HCT116 (cell line): Measurements from ENCODE around the gene RASGRF2.

Experiments used
- ATF3 ChIP-seq: IDR thresholded peaks from 2 replicates; pipeline ENCODE4 v1.6.1; 2012
- CEBPB ChIP-seq: IDR thresholded peaks from 2 replicates; pipeline ENCODE4 v1.6.1; 2012; ENCODE audit warnings: low read depth
- EZH2 ChIP-seq: fragments of 200-600 bp; sonication (generic); IDR thresholded peaks from 2 replicates; pipeline ENCODE4 v1.6.1; 2017; ENCODE audit warnings: antibody characterized with exemption, mixed run types
- EZH2phosphoT487 ChIP-seq: fragments of 200-600 bp; IDR thresholded peaks from 2 replicates; pipeline ENCODE4 v1.6.1; 2018; ENCODE audit warnings: antibody characterized with exemption, borderline replicate concordance
- FOSL1 ChIP-seq: IDR thresholded peaks from 2 replicates; pipeline ENCODE4 v1.6.1; 2012; ENCODE audit warnings: low read depth
- POLR2A ChIP-seq: IDR thresholded peaks from 2 replicates; pipeline ENCODE4 v1.7.0; 2011; ENCODE audit warnings: borderline replicate concordance; ENCODE audit not compliant: insufficient read depth, insufficient read length; ENCODE audit errors: extremely low read depth
- RAD21 ChIP-seq: IDR thresholded peaks from 2 replicates; pipeline ENCODE4 v1.6.1; 2012; ENCODE audit warnings: low read depth, mild to moderate bottlenecking
- REST ChIP-seq: IDR thresholded peaks from 2 replicates; pipeline ENCODE4 v1.6.1; 2012; ENCODE audit warnings: low read depth
- SIN3A ChIP-seq: IDR thresholded peaks from 2 replicates; pipeline ENCODE4 v1.6.1; 2012; ENCODE audit warnings: low read depth
- YY1 ChIP-seq: IDR thresholded peaks from 2 replicates; pipeline ENCODE4 v1.6.1; 2011; ENCODE audit warnings: low read length, low read depth, moderate library complexity, mild to moderate bottlenecking; ENCODE audit not compliant: insufficient replicate concordance; ENCODE audit errors: extremely low read depth
- ZBTB33 ChIP-seq: IDR thresholded peaks from 2 replicates; pipeline ENCODE4 v1.6.1; 2011; ENCODE audit warnings: mild to moderate bottlenecking, low read length, moderate library complexity; ENCODE audit not compliant: insufficient replicate concordance; ENCODE audit errors: extremely low read depth
- ZNF274 ChIP-seq: fragments of 200-500 bp; sonication (Bioruptor generic); IDR thresholded peaks from 2 replicates; pipeline ENCODE4 v1.6.1; 2014; ENCODE audit warnings: mild to moderate bottlenecking, low read depth, low read length, inconsistent platforms
- TF ChIP-seq, protein P1 (sequence below), 3 experiments: fragments of 200-600 bp in 1 of 3; sonication (generic) in 1 of 3; IDR thresholded peaks in 2 of 3; conservative IDR thresholded peaks in 1 of 3; 2 replicates each; pipeline ENCODE4 v1.5.1; 2012 to 2017; ENCODE audit warnings: low read depth in 2 of 3, low read length in 2 of 3, antibody characterized with exemption in 1 of 3, borderline replicate concordance in 1 of 3, control low read depth in 1 of 3, mild to moderate bottlenecking in 1 of 3, mixed read lengths in 1 of 3, mixed run types in 1 of 3, moderate library complexity in 1 of 3; ENCODE audit not compliant: insufficient read depth in 1 of 3
- TF ChIP-seq, protein P2 (sequence below): IDR thresholded peaks from 2 replicates; pipeline ENCODE4 v1.6.1; 2012

- TF ChIP-seq, protein P1, sequence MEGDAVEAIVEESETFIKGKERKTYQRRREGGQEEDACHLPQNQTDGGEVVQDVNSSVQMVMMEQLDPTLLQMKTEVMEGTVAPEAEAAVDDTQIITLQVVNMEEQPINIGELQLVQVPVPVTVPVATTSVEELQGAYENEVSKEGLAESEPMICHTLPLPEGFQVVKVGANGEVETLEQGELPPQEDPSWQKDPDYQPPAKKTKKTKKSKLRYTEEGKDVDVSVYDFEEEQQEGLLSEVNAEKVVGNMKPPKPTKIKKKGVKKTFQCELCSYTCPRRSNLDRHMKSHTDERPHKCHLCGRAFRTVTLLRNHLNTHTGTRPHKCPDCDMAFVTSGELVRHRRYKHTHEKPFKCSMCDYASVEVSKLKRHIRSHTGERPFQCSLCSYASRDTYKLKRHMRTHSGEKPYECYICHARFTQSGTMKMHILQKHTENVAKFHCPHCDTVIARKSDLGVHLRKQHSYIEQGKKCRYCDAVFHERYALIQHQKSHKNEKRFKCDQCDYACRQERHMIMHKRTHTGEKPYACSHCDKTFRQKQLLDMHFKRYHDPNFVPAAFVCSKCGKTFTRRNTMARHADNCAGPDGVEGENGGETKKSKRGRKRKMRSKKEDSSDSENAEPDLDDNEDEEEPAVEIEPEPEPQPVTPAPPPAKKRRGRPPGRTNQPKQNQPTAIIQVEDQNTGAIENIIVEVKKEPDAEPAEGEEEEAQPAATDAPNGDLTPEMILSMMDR (IDR thresholded peaks at IDR 0.05 in 2 of 3, conservative IDR thresholded peaks at IDR 0.05 in 1 of 3; ENCODE audit: borderline replicate concordance in 1 of 3, insufficient read depth in 1 of 3, low read depth in 2 of 3, low read length in 2 of 3) = no peak
- TF ChIP-seq YY1 (no peak), RAD21 (no peak), REST (no peak), ATF3 (no peak), ZNF274 (no peak), EZH2 (no peak), POLR2A (no peak), ZBTB33 (no peak), FOSL1 (no peak), SIN3A (no peak), EZH2phosphoT487 (no peak), CEBPB (no peak)
- TF ChIP-seq, protein P2, sequence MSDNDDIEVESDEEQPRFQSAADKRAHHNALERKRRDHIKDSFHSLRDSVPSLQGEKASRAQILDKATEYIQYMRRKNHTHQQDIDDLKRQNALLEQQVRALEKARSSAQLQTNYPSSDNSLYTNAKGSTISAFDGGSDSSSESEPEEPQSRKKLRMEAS = no peak
These were observed 212.5 kb downstream of the RASGRF2 start for GRCh38 chr5:81172710-81173109.
